Keratinocyte (primary cell): ENCODE results near the gene ISG20L2. TPM values are rescaled to one million over a fixed set of nuclear protein-coding genes. Genes with fewer than 3 reads are reported as not detected.

Experiments
- DNase-seq: peaks from one replicate; pipeline ENCODE4 v3.0.0-alpha.2; 2011; ENCODE audit warnings: low read depth, missing footprints, low spot score
- FAIRE-seq: peaks from 2 replicates; lab custom pipeline; 2011; peaks lifted over from hg19 to GRCh38; lab: Jason Lieb, UNC
- H2AFZ ChIP-seq: 2 replicates; pipeline ENCODE4 v1.6.0; 2012; ENCODE audit warnings: low read length, control low read depth, inconsistent platforms; ENCODE audit not compliant: control insufficient read depth
- H3K27ac ChIP-seq: 2 replicates; pipeline ENCODE4 v1.5.1; 2011; ENCODE audit warnings: low read length; ENCODE audit not compliant: control insufficient read depth, insufficient read depth
- H3K27me3 ChIP-seq: 3 replicates; pipeline ENCODE4 v1.6.0; 2011; ENCODE audit warnings: low read length; ENCODE audit not compliant: control insufficient read depth, insufficient read depth; ENCODE audit errors: extremely low read depth
- H3K36me3 ChIP-seq, 2 experiments: 2 replicates in 1 of 2; 3 replicates in 1 of 2; pipeline ENCODE4 v1.5.1; 2011; ENCODE audit warnings: low read length in 2 of 2, mild to moderate bottlenecking in 1 of 2; ENCODE audit not compliant: control insufficient read depth in 2 of 2, insufficient read depth in 2 of 2; ENCODE audit errors: extremely low read depth in 1 of 2
- H3K4me1 ChIP-seq: 3 replicates; pipeline ENCODE4 v1.5.1; 2011; ENCODE audit warnings: low read length; ENCODE audit not compliant: control insufficient read depth, insufficient read depth; ENCODE audit errors: extremely low read depth
- H3K4me2 ChIP-seq: 3 replicates; pipeline ENCODE4 v1.6.0; 2011; ENCODE audit warnings: low read depth, low read length; ENCODE audit not compliant: control insufficient read depth, insufficient read depth; ENCODE audit errors: extremely low read depth
- H3K4me3 ChIP-seq, 3 experiments: fragments of 200-600 bp in 1 of 3; sonication (generic) in 1 of 3; 2 replicates in 2 of 3; 3 replicates in 1 of 3; pipeline ENCODE4 v1.5.1; 2011 to 2016; ENCODE audit warnings: low read length in 3 of 3, mild to moderate bottlenecking in 3 of 3, control low read depth in 2 of 3, inconsistent platforms in 1 of 3, low read depth in 1 of 3, mixed read lengths in 1 of 3, mixed run types in 1 of 3, moderate library complexity in 1 of 3; ENCODE audit not compliant: control insufficient read depth in 2 of 3, insufficient read depth in 2 of 3; ENCODE audit errors: extremely low read depth in 1 of 3
- H3K79me2 ChIP-seq: 2 replicates; pipeline ENCODE4 v1.6.0; 2012; ENCODE audit warnings: low read length; ENCODE audit not compliant: control insufficient read depth, insufficient read depth
- H3K9ac ChIP-seq: 3 replicates; pipeline ENCODE4 v1.6.0; 2011; ENCODE audit warnings: low read length; ENCODE audit not compliant: control insufficient read depth, insufficient read depth; ENCODE audit errors: extremely low read depth
- H3K9me1 ChIP-seq: 3 replicates; pipeline ENCODE4 v1.6.0; 2011; ENCODE audit warnings: low read length; ENCODE audit not compliant: control insufficient read depth, insufficient read depth; ENCODE audit errors: extremely low read depth
- H3K9me3 ChIP-seq: 2 replicates; pipeline ENCODE4 v1.5.1; 2012; ENCODE audit warnings: low read depth, low read length; ENCODE audit not compliant: control insufficient read depth
- H4K20me1 ChIP-seq: 3 replicates; pipeline ENCODE4 v1.6.0; 2011; ENCODE audit warnings: low read length; ENCODE audit not compliant: control insufficient read depth, insufficient read depth; ENCODE audit errors: extremely low read depth
- EZH2 ChIP-seq: IDR thresholded peaks from one replicate; pipeline ENCODE4 v1.6.1; 2012; ENCODE audit warnings: inconsistent platforms, mild to moderate bottlenecking, low read length, moderate library complexity
- dilution Hi-C: fragments of 300-500 bp; cut with MboI; formaldehyde crosslinking; loops from one replicate; pipeline ENCODE4 v1.7.0; 2020; ENCODE audit warnings: low sequenced_read_pairs; ENCODE audit not compliant: extremely low pct_ligation_motif_present
- polyA plus RNA-seq, 5 experiments: library from polyadenylated mRNA; depleted of rRNA in 3 of 5; stranded (reverse) in 3 of 5; stranded (forward) in 1 of 5; unstranded in 1 of 5; fragments of >200 nt; gene quantifications; 1 replicate in 1 of 5; 2 replicates in 3 of 5; 3 replicates in 1 of 5; pipeline versions ENCODE4 v1.2.1 to v1.2.3, GENCODE V29; 2011 to 2012; ENCODE audit warnings: missing spikeins in 2 of 5, low read depth in 1 of 5, low replicate concordance in 1 of 5
- TF ChIP-seq, protein P1 (sequence below), 3 experiments: IDR thresholded peaks in 1 of 3; conservative IDR thresholded peaks in 1 of 3; optimal IDR thresholded peaks in 1 of 3; 2 replicates in 2 of 3; 3 replicates in 1 of 3; pipeline versions ENCODE3 to v1.5.1; 2011; ENCODE audit warnings: low read length in 3 of 3, mild to moderate bottlenecking in 3 of 3, moderate library complexity in 2 of 3, control low read depth in 1 of 3, inconsistent platforms in 1 of 3; ENCODE audit not compliant: insufficient read depth in 2 of 3; ENCODE audit errors: extremely low read depth in 1 of 3

ISG20L2 gene
- polyA plus RNA-seq, 1 donor (not counting 4 experiments of a cell fraction or from before 2014, with no cell fraction given): 48.6 TPM

DNA sequence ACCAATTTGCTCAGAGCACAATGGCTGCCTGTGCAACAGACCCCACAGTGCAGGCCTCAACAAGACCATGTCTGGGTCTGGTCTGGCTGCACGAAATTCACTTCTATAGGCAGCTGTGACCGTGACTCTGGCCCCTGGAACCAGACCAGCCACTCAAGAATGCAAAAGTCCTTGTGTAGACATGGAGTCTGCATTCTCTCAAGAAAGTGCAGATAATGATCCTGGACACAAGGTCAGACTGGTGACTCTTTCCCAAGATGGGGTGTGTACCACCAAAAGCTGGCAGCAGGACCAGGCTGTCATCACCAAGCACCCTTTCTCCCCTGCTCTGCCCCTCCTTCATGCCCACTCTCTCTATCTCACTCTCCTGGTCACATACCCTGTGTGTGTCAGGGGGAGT lies 7.4 kb downstream of the ISG20L2 start:
- no peak overlapping the region for H2AFZ ChIP-seq
- DNase-seq (no peak), FAIRE-seq (no peak)
- peaks cover 11% of the 10 kb centered on the region for H4K20me1 ChIP-seq
- no peak overlapping the region for H3K27ac ChIP-seq
- TF ChIP-seq EZH2: no peak
- TF ChIP-seq, protein P1, sequence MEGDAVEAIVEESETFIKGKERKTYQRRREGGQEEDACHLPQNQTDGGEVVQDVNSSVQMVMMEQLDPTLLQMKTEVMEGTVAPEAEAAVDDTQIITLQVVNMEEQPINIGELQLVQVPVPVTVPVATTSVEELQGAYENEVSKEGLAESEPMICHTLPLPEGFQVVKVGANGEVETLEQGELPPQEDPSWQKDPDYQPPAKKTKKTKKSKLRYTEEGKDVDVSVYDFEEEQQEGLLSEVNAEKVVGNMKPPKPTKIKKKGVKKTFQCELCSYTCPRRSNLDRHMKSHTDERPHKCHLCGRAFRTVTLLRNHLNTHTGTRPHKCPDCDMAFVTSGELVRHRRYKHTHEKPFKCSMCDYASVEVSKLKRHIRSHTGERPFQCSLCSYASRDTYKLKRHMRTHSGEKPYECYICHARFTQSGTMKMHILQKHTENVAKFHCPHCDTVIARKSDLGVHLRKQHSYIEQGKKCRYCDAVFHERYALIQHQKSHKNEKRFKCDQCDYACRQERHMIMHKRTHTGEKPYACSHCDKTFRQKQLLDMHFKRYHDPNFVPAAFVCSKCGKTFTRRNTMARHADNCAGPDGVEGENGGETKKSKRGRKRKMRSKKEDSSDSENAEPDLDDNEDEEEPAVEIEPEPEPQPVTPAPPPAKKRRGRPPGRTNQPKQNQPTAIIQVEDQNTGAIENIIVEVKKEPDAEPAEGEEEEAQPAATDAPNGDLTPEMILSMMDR (optimal IDR thresholded peaks at IDR 0.05 in 1 of 3, IDR thresholded peaks at IDR 0.05 in 1 of 3, conservative IDR thresholded peaks at IDR 0.05 in 1 of 3; ENCODE audit: extremely low read depth in 1 of 3, insufficient read depth in 2 of 3, low read length in 3 of 3): no peak
- no peaks in the 10 kb centered on the region for H3K9me1 ChIP-seq
- H3K4me1 ChIP-seq: peaks cover 19% of the 10 kb centered on the region
- no peaks in the 10 kb centered on the region for H3K27me3 ChIP-seq
- dilution Hi-C loops: no loop called here
- peaks cover 27 to 35% of the 10 kb centered on the region in 2 experiments for H3K36me3 ChIP-seq
- no peak overlapping the region for H3K9ac ChIP-seq
- H3K4me2 ChIP-seq: no peak overlapping the region
- H3K9me3 ChIP-seq: no peaks in the 10 kb centered on the region
- H3K4me3 ChIP-seq: no peak overlapping the region
- peaks cover 40% of the 10 kb centered on the region for H3K79me2 ChIP-seq

DNA sequence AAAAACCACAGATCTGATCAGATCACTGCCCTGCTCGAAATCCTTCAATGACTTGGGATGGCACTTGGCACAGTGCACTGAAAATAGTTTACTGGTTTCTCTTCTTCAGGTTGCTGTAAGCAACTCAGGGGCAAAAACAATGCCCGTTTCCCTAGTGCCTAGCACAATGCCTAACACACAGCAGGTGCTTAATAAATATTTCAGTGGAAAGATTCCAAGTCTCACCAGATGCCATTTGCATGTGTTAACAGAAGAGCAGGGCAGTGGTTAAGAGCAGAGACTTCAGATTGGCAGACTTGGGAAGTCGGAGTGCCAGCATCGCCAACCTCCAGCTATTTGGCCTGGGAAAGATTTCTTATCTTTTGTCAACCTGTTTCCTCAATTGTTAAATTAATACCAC lies 11.2 kb downstream of the ISG20L2 start:
- Histone ChIP-seq H3K9ac (no peak overlapping the region), H3K27me3 (no peaks in the 10 kb centered on the region), H3K27ac (no peak overlapping the region), H3K36me3 (peaks cover 8 to 17% of the 10 kb centered on the region in 2 experiments), H3K4me3 (no peak overlapping the region), H2AFZ (no peak overlapping the region), H3K79me2 (peaks cover 5% of the 10 kb centered on the region), H3K9me1 (no peaks in the 10 kb centered on the region), H3K4me1 (peaks cover 3% of the 10 kb centered on the region), H4K20me1 (no peaks in the 10 kb centered on the region), H3K4me2 (no peak overlapping the region), H3K9me3 (no peaks in the 10 kb centered on the region)
- DNase-seq: no peak
- dilution Hi-C loops: no loop called here
- FAIRE-seq: no peak
- TF ChIP-seq EZH2: no peak
- TF ChIP-seq, protein P1 (optimal IDR thresholded peaks at IDR 0.05 in 1 of 3, IDR thresholded peaks at IDR 0.05 in 1 of 3, conservative IDR thresholded peaks at IDR 0.05 in 1 of 3; ENCODE audit: extremely low read depth in 1 of 3, insufficient read depth in 2 of 3, low read length in 3 of 3): no peak
